Tibial nerve (tissue), 4 donors: ENCODE measurements around the gene RAB42.

ENCODE experiments used
- EP300 ChIP-seq, 2 donors: sonication (generic); formaldehyde crosslinking; IDR thresholded peaks; one replicate each; pipeline ENCODE4 v1.6.1; 2017; ENCODE audit warnings: antibody characterized with exemption in 2 of 2, mild to moderate bottlenecking in 1 of 2
- POLR2A ChIP-seq, 2 donors: fragments of 450-650 bp; IDR thresholded peaks; one replicate each; pipeline ENCODE4 v1.6.1; 2017; ENCODE audit warnings: antibody characterized with exemption in 2 of 2, mild to moderate bottlenecking in 2 of 2, moderate library complexity in 2 of 2
- TF ChIP-seq, protein P1 (sequence below), 5 experiments: fragments of 200-600 bp in 3 of 5; fragments of 450-650 bp in 2 of 5; sonication (generic) in 3 of 5; IDR thresholded peaks; one replicate each; pipeline ENCODE4 v1.5.1; 2016 to 2019; ENCODE audit warnings: antibody characterized with exemption in 5 of 5, mild to moderate bottlenecking in 3 of 5, moderate library complexity in 2 of 5

DNA sequence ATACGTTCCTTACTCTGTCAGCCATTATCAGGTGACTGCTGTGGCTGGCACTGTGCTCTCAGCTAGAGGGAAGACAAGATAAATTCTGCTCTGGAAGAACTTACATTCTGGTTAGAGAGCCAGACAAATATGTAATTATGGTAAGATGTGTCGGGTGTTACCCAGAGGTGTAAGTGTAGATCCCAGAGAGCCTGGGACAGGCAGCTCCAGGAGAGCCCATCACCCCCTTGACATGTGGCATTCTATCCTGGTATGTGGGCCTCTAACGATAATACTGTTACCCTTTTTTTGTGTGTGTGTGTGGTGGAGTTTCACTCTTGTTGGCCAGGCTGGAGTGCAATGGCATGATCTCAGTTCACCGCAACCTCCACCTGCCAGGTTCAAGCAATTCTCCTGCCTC is 20.2 kb upstream of the RAB42 start:
- TF ChIP-seq, protein P1, sequence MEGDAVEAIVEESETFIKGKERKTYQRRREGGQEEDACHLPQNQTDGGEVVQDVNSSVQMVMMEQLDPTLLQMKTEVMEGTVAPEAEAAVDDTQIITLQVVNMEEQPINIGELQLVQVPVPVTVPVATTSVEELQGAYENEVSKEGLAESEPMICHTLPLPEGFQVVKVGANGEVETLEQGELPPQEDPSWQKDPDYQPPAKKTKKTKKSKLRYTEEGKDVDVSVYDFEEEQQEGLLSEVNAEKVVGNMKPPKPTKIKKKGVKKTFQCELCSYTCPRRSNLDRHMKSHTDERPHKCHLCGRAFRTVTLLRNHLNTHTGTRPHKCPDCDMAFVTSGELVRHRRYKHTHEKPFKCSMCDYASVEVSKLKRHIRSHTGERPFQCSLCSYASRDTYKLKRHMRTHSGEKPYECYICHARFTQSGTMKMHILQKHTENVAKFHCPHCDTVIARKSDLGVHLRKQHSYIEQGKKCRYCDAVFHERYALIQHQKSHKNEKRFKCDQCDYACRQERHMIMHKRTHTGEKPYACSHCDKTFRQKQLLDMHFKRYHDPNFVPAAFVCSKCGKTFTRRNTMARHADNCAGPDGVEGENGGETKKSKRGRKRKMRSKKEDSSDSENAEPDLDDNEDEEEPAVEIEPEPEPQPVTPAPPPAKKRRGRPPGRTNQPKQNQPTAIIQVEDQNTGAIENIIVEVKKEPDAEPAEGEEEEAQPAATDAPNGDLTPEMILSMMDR (IDR thresholded peaks at IDR 0.05), result no peak
- TF ChIP-seq POLR2A (IDR thresholded peaks at IDR 0.05) (no peak), EP300 (IDR thresholded peaks at IDR 0.05) (no peak)
